A549 treated with GW870086 at 1 μM for 4 hours (cell line): ENCODE results near the gene COG4. TPM values are rescaled to one million over a fixed set of nuclear protein-coding genes. Genes with fewer than 3 reads are reported as not detected.

ENCODE experiments used
- total RNA-seq: library from RNA; stranded (reverse); fragments of 200-300 nt; extraction: Qiagen RNA extraction; gene quantifications from 5 replicates; pipeline ENCODE4 v1.2.3, GENCODE V29; 2022; ENCODE audit warnings: low read depth

The COG4 gene
- 27.0 to 33.8 TPM (median 30.2 TPM) in 5 replicates for total RNA-seq

GRCh38 chr16:70523076-70523742, at the start of gene COG4:
Gene COG4, minus strand, starts transcription at chr16:70523554. Its CDS starts 11 bp downstream, at chr16:70523543.

GRCh38 chr16:70523743-70524398, 517 bp upstream of the COG4 start, which contains the start of gene SF3B3:
Gene SF3B3, plus strand, starts transcription at chr16:70523816. Its CDS starts 2,841 bp downstream, at chr16:70526657.

GRCh38 chr16:70454222-70455034, 68.9 kb downstream of the COG4 start, which contains the start of gene FCSK:
Gene FCSK, plus strand, starts transcription at chr16:70454595. Its CDS starts 8,596 bp downstream, at chr16:70463191.

GRCh38 chr16:70438969-70439862, 84.1 kb downstream of the COG4 start, which contains the start of gene ST3GAL2:
Gene ST3GAL2, minus strand, starts transcription at chr16:70439100. Its CDS starts 40,570 bp downstream, at chr16:70398530.

Other genes starting within 250 kb of the COG4 start
- gene AARS1, start 234.0 kb downstream of the COG4 start, total RNA-seq = 84.8 to 96.4 TPM (median 89.9 TPM) in 5 replicates
- 26.7 to 35.0 TPM (median 29.5 TPM) in 5 replicates for gene DDX19B, start 224.4 kb downstream of the COG4 start, total RNA-seq
- 37.8 to 39.6 TPM (median 38.5 TPM) in 5 replicates for gene DDX19A, start 176.7 kb downstream of the COG4 start, total RNA-seq
- 19.3 to 27.1 TPM (median 24.2 TPM) in 5 replicates for gene ST3GAL2, start 84.5 kb downstream of the COG4 start, total RNA-seq
- 4.5 to 5.3 TPM (median 4.9 TPM) in 5 replicates for gene FCSK, start 69.0 kb downstream of the COG4 start, total RNA-seq
- 126 to 210 TPM (median 193 TPM) in 5 replicates for gene SF3B3, start 262 bp upstream of the COG4 start, total RNA-seq
- 0.44 to 0.85 TPM (median 0.45 TPM) in 5 replicates for gene IL34, start 123.0 kb upstream of the COG4 start, total RNA-seq
- gene MTSS2, start 162.5 kb upstream of the COG4 start, total RNA-seq = 74.1 to 102 TPM (median 97.1 TPM) in 5 replicates